ENCODE results near the gene NOMO2.
"Not testable (repeated sequence)": the region's sequence is repeated elsewhere in the genome, so short reads cannot be mapped to it uniquely, and the experiment has no call there.

The NOMO2 gene

GRCh38 chr16:18521445-18522181 is 40.3 kb downstream of the NOMO2 start:
- DNase-seq: not testable (repeated sequence)

- DNase-seq: not testable (repeated sequence)
Measured at GRCh38 chr16:18518536-18519283, 43.2 kb downstream of the NOMO2 start.

- DNase-seq: not testable (repeated sequence)
Measured at GRCh38 chr16:18498430-18498829, 63.5 kb downstream of the NOMO2 start.

GRCh38 chr16:18497032-18497431 is 64.9 kb downstream of the NOMO2 start:
- not testable (repeated sequence) for DNase-seq

GRCh38 chr16:18492118-18492897 is 69.6 kb downstream of the NOMO2 start:
- not testable (repeated sequence) for DNase-seq

- DNase-seq: not testable (repeated sequence)
Measured at GRCh38 chr16:18436025-18436424, 125.9 kb downstream of the NOMO2 start.

GRCh38 chr16:18415827-18416226 is 146.1 kb downstream of the NOMO2 start:
- DNase-seq: not testable (repeated sequence)

GRCh38 chr16:18409532-18410293 is 152.2 kb downstream of the NOMO2 start:
- DNase-seq: not testable (repeated sequence)

GRCh38 chr16:18401851-18402657 is 159.8 kb downstream of the NOMO2 start:
- not testable (repeated sequence) for DNase-seq

GRCh38 chr16:18401159-18401558 is 160.7 kb downstream of the NOMO2 start:
- not testable (repeated sequence) for DNase-seq

GRCh38 chr16:18394363-18394762 is 167.5 kb downstream of the NOMO2 start:
- not testable (repeated sequence) for DNase-seq

- DNase-seq: not testable (repeated sequence)
Measured at GRCh38 chr16:18387767-18388166, 174.1 kb downstream of the NOMO2 start.

- not testable (repeated sequence) for DNase-seq
Measured at GRCh38 chr16:18386517-18386916, 175.4 kb downstream of the NOMO2 start.

GRCh38 chr16:18385285-18385684 is 176.6 kb downstream of the NOMO2 start:
- not testable (repeated sequence) for DNase-seq

- not testable (repeated sequence) for DNase-seq
Measured at GRCh38 chr16:18384869-18385268, 177.0 kb downstream of the NOMO2 start.

- not testable (repeated sequence) for DNase-seq
Measured at GRCh38 chr16:18384098-18384636, 177.7 kb downstream of the NOMO2 start.

- not testable (repeated sequence) for DNase-seq
Measured at GRCh38 chr16:18382696-18383095, 179.2 kb downstream of the NOMO2 start.

Measured in fibroblast of skin of right quadriceps (primary cell).